HCT116 (cell line): ENCODE measurements around the gene IGF2R.

Experiments
- CTCF ChIP-seq, 3 experiments: fragments of 200-600 bp in 1 of 3; sonication (generic) in 1 of 3; IDR thresholded peaks in 2 of 3; conservative IDR thresholded peaks in 1 of 3; 2 replicates each; pipeline ENCODE4 v1.5.1; 2012 to 2017; ENCODE audit warnings: low read depth in 2 of 3, low read length in 2 of 3, antibody characterized with exemption in 1 of 3, borderline replicate concordance in 1 of 3, control low read depth in 1 of 3, mild to moderate bottlenecking in 1 of 3, mixed read lengths in 1 of 3, mixed run types in 1 of 3, moderate library complexity in 1 of 3; ENCODE audit not compliant: insufficient read depth in 1 of 3
- ELF1 ChIP-seq: IDR thresholded peaks from 2 replicates; pipeline ENCODE4 v1.6.1; 2012; ENCODE audit warnings: low read depth, borderline replicate concordance

DNA sequence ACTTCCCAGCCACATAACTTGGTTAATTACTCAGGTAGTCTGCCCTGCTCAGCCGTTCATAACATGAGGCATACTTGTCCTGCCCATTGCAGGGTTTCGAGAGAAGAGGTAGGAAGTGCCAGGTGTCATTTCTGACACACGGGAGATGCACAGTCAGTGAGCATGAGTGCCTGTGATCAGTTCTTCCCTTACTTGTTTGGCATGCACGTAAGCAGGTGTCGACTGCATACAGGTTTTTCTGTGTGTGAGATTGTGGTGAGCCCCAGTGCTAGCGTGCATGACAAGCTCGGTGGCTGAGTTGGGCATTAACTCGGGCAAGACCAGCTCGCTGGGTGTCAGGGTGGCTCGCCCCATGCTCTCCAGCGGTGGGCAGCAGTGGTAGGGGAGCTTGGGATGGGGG, 101.5 kb downstream of the IGF2R start:
- no peak for TF ChIP-seq CTCF (IDR thresholded peaks at IDR 0.05 in 2 of 3, conservative IDR thresholded peaks at IDR 0.05 in 1 of 3; ENCODE audit: borderline replicate concordance in 1 of 3, insufficient read depth in 1 of 3, low read depth in 2 of 3, low read length in 2 of 3)
- TF ChIP-seq ELF1 = no peak
